H1 (cell line): ENCODE data around the gene KIAA1143. TPM values are rescaled to one million over a fixed set of nuclear protein-coding genes. Genes with fewer than 3 reads are reported as not detected.
A peak's percentile ranks its signal among the peaks of the same experiment; 100 is the strongest.

Experiments
- CTCF ChIA-PET: fragments of 300-600 bp; sonication (Branson Sonifier 250); formaldehyde crosslinking; loops from one replicate; lab custom pipeline; 2021; ENCODE audit not compliant: partially characterized antibody; lab: Charles Lee
- POLR2A ChIA-PET: fragments of 300-600 bp; sonication (Branson Sonifier 250); formaldehyde crosslinking; loops from one replicate; lab custom pipeline; 2021; ENCODE audit warnings: inconsistent platforms; ENCODE audit not compliant: partially characterized antibody; lab: Charles Lee
- DNase-seq, 2 experiments: peaks; one replicate each; pipeline versions ENCODE4 v3.0.0 to v3.0.0-alpha.2; 2010 to 2022; ENCODE audit warnings: low spot score in 2 of 2, low read depth in 1 of 2, mixed read lengths in 1 of 2
- FAIRE-seq: peaks from 2 replicates; lab custom pipeline; 2011; peaks lifted over from hg19 to GRCh38; lab: Jason Lieb, UNC
- H2AFZ ChIP-seq: 2 replicates; pipeline ENCODE4 v1.8.1; 2012; ENCODE audit warnings: low read length, inconsistent platforms
- H2AK5ac ChIP-seq: 2 replicates; pipeline ENCODE4 v1.6.1; 2013; ENCODE audit warnings: low read depth, low read length
- H2BK120ac ChIP-seq: replicated peaks from 2 replicates; pipeline ENCODE3; 2013; ENCODE audit warnings: low read depth, low read length, inconsistent platforms
- H2BK12ac ChIP-seq: 2 replicates; pipeline ENCODE4 v1.6.1; 2013; ENCODE audit warnings: low read depth, low read length
- H2BK15ac ChIP-seq: 2 replicates; pipeline ENCODE4 v1.6.1; 2013; ENCODE audit warnings: low read length
- H2BK20ac ChIP-seq: 2 replicates; pipeline ENCODE4 v1.6.1; 2013; ENCODE audit warnings: low read length
- H2BK5ac ChIP-seq: 2 replicates; pipeline ENCODE4 v1.6.1; 2013; ENCODE audit warnings: low read depth, low read length
- H3K14ac ChIP-seq: 2 replicates; pipeline ENCODE4 v1.6.1; 2013; ENCODE audit warnings: inconsistent platforms; ENCODE audit not compliant: insufficient read length
- H3K18ac ChIP-seq: 2 replicates; pipeline ENCODE4 v1.6.1; 2013; ENCODE audit warnings: low read length; ENCODE audit errors: extremely low read depth
- H3K23ac ChIP-seq: 2 replicates; pipeline ENCODE4 v1.6.1; 2013; ENCODE audit warnings: inconsistent platforms; ENCODE audit not compliant: insufficient read length
- H3K23me2 ChIP-seq: 2 replicates; pipeline ENCODE4 v1.6.1; 2013; ENCODE audit warnings: low read depth, low read length
- H3K27ac ChIP-seq: 2 replicates; pipeline ENCODE4 v1.6.1; 2011; ENCODE audit warnings: low read depth, low read length, inconsistent platforms
- H3K27me3 ChIP-seq, 4 experiments: replicated peaks in 1 of 4; 1 replicate in 1 of 4; 2 replicates in 3 of 4; pipeline versions ENCODE4 v1.6.1 to v1.8.1; 2011 to 2013; ENCODE audit warnings: low read length in 3 of 4, mild to moderate bottlenecking in 3 of 4, inconsistent platforms in 2 of 4, mixed read lengths in 2 of 4, moderate library complexity in 1 of 4; ENCODE audit not compliant: control insufficient read depth in 3 of 4, insufficient read depth in 3 of 4; ENCODE audit errors: extremely low read depth in 1 of 4
- H3K36me3 ChIP-seq, 4 experiments: 2 replicates each; pipeline versions ENCODE4 v1.6.1 to v1.8.1; 2011 to 2013; ENCODE audit warnings: mild to moderate bottlenecking in 4 of 4, low read length in 3 of 4, moderate library complexity in 2 of 4, control low read depth in 1 of 4, inconsistent platforms in 1 of 4; ENCODE audit not compliant: insufficient read depth in 4 of 4, control insufficient read depth in 2 of 4
- H3K4ac ChIP-seq: replicated peaks from 2 replicates; pipeline ENCODE3; 2013; ENCODE audit warnings: low read length, low read depth, mixed read lengths, inconsistent platforms; ENCODE audit not compliant: insufficient read length
- H3K4me1 ChIP-seq, 4 experiments: replicated peaks in 1 of 4; 1 replicate in 1 of 4; 2 replicates in 3 of 4; pipeline versions ENCODE4 v1.6.1 to v1.8.1; 2011 to 2013; ENCODE audit warnings: low read length in 3 of 4, inconsistent platforms in 2 of 4, mixed read lengths in 1 of 4; ENCODE audit not compliant: insufficient read depth in 4 of 4, control insufficient read depth in 3 of 4
- H3K4me2 ChIP-seq, 2 experiments: 2 replicates each; pipeline versions ENCODE4 v1.6.1 to v1.8.1; 2011 to 2013; ENCODE audit warnings: low read depth in 2 of 2, low read length in 2 of 2, control low read depth in 1 of 2, inconsistent platforms in 1 of 2, mild to moderate bottlenecking in 1 of 2; ENCODE audit not compliant: insufficient read depth in 1 of 2
- H3K4me3 ChIP-seq, 4 experiments: fragments of 200-600, 300-600 bp in 1 of 4; sonication (generic), shearing (Covaris generic), sonication (Bioruptor Twin) in 1 of 4; 2 replicates each; pipeline versions ENCODE4 v1.5.1 to v1.8.1; 2011 to 2016; ENCODE audit warnings: low read length in 4 of 4, low read depth in 3 of 4, control low read depth in 2 of 4, inconsistent platforms in 2 of 4, mild to moderate bottlenecking in 2 of 4, mixed read lengths in 1 of 4, moderate library complexity in 1 of 4; ENCODE audit not compliant: insufficient read depth in 2 of 4; ENCODE audit errors: extremely low read depth in 1 of 4
- H3K56ac ChIP-seq: replicated peaks from 2 replicates; pipeline ENCODE3; 2013; ENCODE audit warnings: low read depth, mild to moderate bottlenecking, mixed read lengths, low read length, inconsistent platforms; ENCODE audit not compliant: insufficient read length
- H3K79me1 ChIP-seq: 2 replicates; pipeline ENCODE4 v1.6.1; 2013; ENCODE audit warnings: low read depth, low read length, control low read depth
- H3K79me2 ChIP-seq, 2 experiments: 2 replicates each; pipeline versions ENCODE4 v1.6.1 to v1.8.1; 2012 to 2013; ENCODE audit warnings: low read length in 2 of 2, mild to moderate bottlenecking in 2 of 2, inconsistent platforms in 1 of 2; ENCODE audit not compliant: insufficient read depth in 2 of 2, control insufficient read depth in 1 of 2
- H3K9ac ChIP-seq, 4 experiments: replicated peaks in 1 of 4; 1 replicate in 1 of 4; 2 replicates in 3 of 4; pipeline versions ENCODE4 v1.6.1 to v1.8.1; 2011 to 2013; ENCODE audit warnings: low read depth in 3 of 4, low read length in 3 of 4, control low read depth in 2 of 4, mild to moderate bottlenecking in 2 of 4, moderate library complexity in 2 of 4, inconsistent platforms in 1 of 4; ENCODE audit errors: extremely low read depth in 1 of 4
- H3K9me3 ChIP-seq, 2 experiments: 2 replicates each; pipeline versions ENCODE4 v1.6.1 to v1.8.1; 2012 to 2013; ENCODE audit warnings: mild to moderate bottlenecking in 2 of 2, moderate library complexity in 2 of 2, control low read depth in 1 of 2, inconsistent platforms in 1 of 2, low read depth in 1 of 2, low read length in 1 of 2, mixed read lengths in 1 of 2; ENCODE audit not compliant: insufficient read depth in 2 of 2
- H4K20me1 ChIP-seq, 2 experiments: replicated peaks in 1 of 2; 2 replicates each; pipeline versions ENCODE3 to v1.8.1; 2011 to 2013; ENCODE audit warnings: inconsistent platforms in 2 of 2, low read length in 2 of 2, mild to moderate bottlenecking in 1 of 2; ENCODE audit not compliant: insufficient read depth in 2 of 2, control insufficient read depth in 1 of 2
- H4K5ac ChIP-seq: 2 replicates; pipeline ENCODE4 v1.6.1; 2013; ENCODE audit warnings: low read length, low read depth, mixed read lengths, inconsistent platforms; ENCODE audit not compliant: insufficient read length
- H4K8ac ChIP-seq: 2 replicates; pipeline ENCODE4 v1.8.0; 2013; ENCODE audit warnings: mild to moderate bottlenecking, moderate library complexity, low read length, inconsistent platforms; ENCODE audit not compliant: insufficient read depth; ENCODE audit errors: extremely low read depth
- H4K91ac ChIP-seq: replicated peaks from 2 replicates; pipeline ENCODE3; 2013; ENCODE audit warnings: low read length, mixed read lengths, inconsistent platforms; ENCODE audit not compliant: insufficient read length
- CBX5 ChIP-seq: fragments of 300-800, 300-1000 bp; sonication (generic); IDR thresholded peaks from 2 replicates; pipeline ENCODE4 v1.7.1; 2016; ENCODE audit warnings: antibody characterized with exemption, low read length, low read depth
- CEBPB ChIP-seq: IDR thresholded peaks from 2 replicates; pipeline ENCODE4 v1.6.1; 2012; ENCODE audit warnings: low read depth, low read length
- CHD2 ChIP-seq: IDR thresholded peaks from 2 replicates; pipeline ENCODE4 v1.6.1; 2012; ENCODE audit warnings: low read length, improper control_type of control experiment
- CREB1 ChIP-seq: IDR thresholded peaks from 2 replicates; pipeline ENCODE4 v1.6.1; 2012; ENCODE audit warnings: inconsistent platforms
- PHF8 ChIP-seq: fragments of 200-600 bp; sonication (generic); conservative IDR thresholded peaks from 2 replicates; pipeline ENCODE4 v1.7.1; 2012; ENCODE audit warnings: low read depth, mild to moderate bottlenecking, inconsistent platforms, low read length, moderate library complexity
- POLR2A ChIP-seq, 2 experiments: IDR thresholded peaks; 1 replicate in 1 of 2; 2 replicates in 1 of 2; pipeline ENCODE4 v1.6.1; 2011; ENCODE audit warnings: low read depth in 2 of 2, low read length in 2 of 2, mild to moderate bottlenecking in 2 of 2; ENCODE audit errors: control extremely low read depth in 1 of 2
- POU5F1 ChIP-seq: IDR thresholded peaks from 2 replicates; pipeline ENCODE4 v1.6.1; 2011; ENCODE audit warnings: low read depth, mild to moderate bottlenecking, low read length, moderate library complexity
- RFX5 ChIP-seq: IDR thresholded peaks from 2 replicates; pipeline ENCODE4 v1.6.1; 2011; ENCODE audit warnings: low read depth, low read length, improper control_type of control experiment, borderline replicate concordance
- SIN3A ChIP-seq, 2 experiments: IDR thresholded peaks in 1 of 2; conservative IDR thresholded peaks in 1 of 2; 2 replicates each; pipeline ENCODE4 v1.6.1; 2011 to 2012; ENCODE audit warnings: low read length in 2 of 2, improper control_type of control experiment in 1 of 2, low read depth in 1 of 2, mild to moderate bottlenecking in 1 of 2
- SUZ12 ChIP-seq: fragments of 200-600 bp; sonication (generic); IDR thresholded peaks from 2 replicates; pipeline ENCODE4 v1.6.1; 2012; ENCODE audit warnings: mild to moderate bottlenecking, inconsistent platforms, low read length, moderate library complexity, mixed read lengths
- TAF7 ChIP-seq: optimal IDR thresholded peaks from 2 replicates; pipeline ENCODE3; 2011; ENCODE audit warnings: low read depth, mild to moderate bottlenecking, inconsistent platforms, low read length, moderate library complexity, borderline replicate concordance
- WGBS, 2 experiments: shearing (Covaris generic) in 1 of 2; methylation state at CpG; one replicate each; pipeline versions ENCODE4 v1.1.6 to v1.1.7; 2013 to 2015; ENCODE audit warnings: low lambda C conversion rate in 2 of 2, mixed read lengths in 2 of 2, inconsistent platforms in 1 of 2, low coverage in 1 of 2, missing lambda C conversion rate in 1 of 2; ENCODE audit not compliant: insufficient replicate concordance in 2 of 2, insufficient coverage in 1 of 2, insufficient read length in 1 of 2; ENCODE audit errors: extremely low coverage in 1 of 2, missing lambda C conversion rate in 1 of 2; 5-methylcytosine and 5-hydroxymethylcytosine counted together
- polyA plus RNA-seq, 7 experiments: library from polyadenylated mRNA; depleted of rRNA in 3 of 7; stranded (reverse) in 5 of 7; unstranded in 2 of 7; fragments of >200 nt in 5 of 7; fragments of 200-250 nt in 2 of 7; gene quantifications; 1 replicate in 5 of 7; 2 replicates in 1 of 7; 4 replicates in 1 of 7; pipeline versions ENCODE4 v1.2.1 to v1.2.3, GENCODE V29; 2011 to 2013; ENCODE audit warnings: missing spikeins in 2 of 7, mixed read lengths in 2 of 7
- total RNA-seq: library from RNA; stranded (reverse); fragmentation: NEBNext Ultra II Directional; extraction: Animal tissue kit (Norgen Biotek cat#: 25700); gene quantifications from 2 replicates; pipeline ENCODE4 v1.2.1, GENCODE V29; 2021
- TF ChIP-seq, protein P1 (sequence below): IDR thresholded peaks from 2 replicates; pipeline ENCODE4 v1.6.1; 2011; ENCODE audit warnings: low read length, improper control_type of control experiment

KIAA1143 gene
- total and polyA plus RNA-seq, 2 of the 8 experiments (the other 6 are each of a cell fraction or from before 2014, with no cell fraction given): 16.2 to 67.2 TPM

GRCh38 chr3:44712455-44713075, 48.9 kb downstream of the KIAA1143 start, which contains the start of gene ZNF502:
TSS of gene ZNF502 (plus strand) at chr3:44712660. CDS start at chr3:44720262, 7,602 bp downstream.
- H3K27ac ChIP-seq: peak within 1 kb of the TSS; percentile 73
- H3K4me3 ChIP-seq: peak within 1 kb of the TSS; percentile 67 to 98 (median 85)
- H3K4me2 ChIP-seq: peak within 1 kb of the TSS; percentile 67 to 81
- H2BK20ac ChIP-seq: no peak within 1 kb of the TSS
- H2AK5ac ChIP-seq: no peak within 1 kb of the TSS
- FAIRE-seq: peak; percentile 32
- no peak within 1 kb of the TSS for H3K18ac ChIP-seq
- peak in 1 of 2 experiments; percentile 74 for DNase-seq
- H3K4ac ChIP-seq: no peak within 1 kb of the TSS
- H3K79me1 ChIP-seq: peaks cover 2% of the 10 kb centered on the region; the same call in 1 of the 2 replicates
- H4K8ac ChIP-seq: peak within 1 kb of the TSS; percentile 87; the same call in 1 of the 2 replicates
- H4K5ac ChIP-seq: peak within 1 kb of the TSS; percentile 49
- CTCF ChIA-PET: interaction anchor here (0.9 to 1.2 kb wide), 2 partner anchors 17 to 134 kb away, joined by 3 to 5 read pairs; partner anchors contain the start of gene ZNF501
- no peak within 1 kb of the TSS for H3K23ac ChIP-seq
- POLR2A ChIA-PET: interaction anchor here (0.6 to 4.9 kb wide), 7 partner anchors 10 to 115 kb away, joined by 3 to 44 read pairs (median 3); partner anchors contain the start of genes ZNF35 and ZNF501
- H4K91ac ChIP-seq: no peak within 1 kb of the TSS
- no peak within 1 kb of the TSS for H3K56ac ChIP-seq
- no peaks in the 10 kb centered on the region for H4K20me1 ChIP-seq
- H3K9me3 ChIP-seq: peaks cover 43 to 54% of the 10 kb centered on the region in 2 experiments
- H3K9ac ChIP-seq: peak within 1 kb of the TSS in 3 of 4 experiments; percentile 70 to 78 (median 77); a peak in 6 of 7 replicates
- H2BK12ac ChIP-seq: no peak within 1 kb of the TSS
- 22% methylated on average over 23 of the region's 36 CpGs; no CpG with 5 or more reads in 1 of the 2 experiments for WGBS, 2 experiments
- no peak within 1 kb of the TSS for H2BK120ac ChIP-seq
- H3K27me3 ChIP-seq: no peaks in the 10 kb centered on the region
- peaks cover 0 to 21% (median 1%) of the 10 kb centered on the region in 4 experiments; a peak in 3 of 8 replicates for H3K36me3 ChIP-seq
- no peaks in the 10 kb centered on the region for H3K4me1 ChIP-seq
- H3K23me2 ChIP-seq: no peaks in the 10 kb centered on the region
- no peak within 1 kb of the TSS for H3K14ac ChIP-seq
- peak within 1 kb of the TSS; percentile 100 for H2AFZ ChIP-seq
- no peak within 1 kb of the TSS for H2BK15ac ChIP-seq
- no peaks in the 10 kb centered on the region; a peak in 2 of 4 replicates for H3K79me2 ChIP-seq
- no peak within 1 kb of the TSS for H2BK5ac ChIP-seq
- TF ChIP-seq SIN3A (conservative IDR thresholded peaks at IDR 0.05 in 1 of 2, IDR thresholded peaks at IDR 0.05 in 1 of 2; ENCODE audit: low read depth in 1 of 2, low read length in 2 of 2) (peak; percentile 25 to 57; a peak in 1 of 4 replicates), PHF8 (peak; percentile 90), CHD2 (0 out of 2 replicates have a peak, but pooled peaks have one; percentile 12), POU5F1 (no peak), CREB1 (peak; percentile 98), RFX5 (no peak), SUZ12 (no peak), CBX5 (no peak), CEBPB (no peak), TAF7 (peak; percentile 78), POLR2A (IDR thresholded peaks at IDR 0.05; ENCODE audit: control extremely low read depth in 1 of 2, low read depth in 2 of 2, low read length in 2 of 2) (peak; percentile 54 to 92)
- TF ChIP-seq, protein P1, sequence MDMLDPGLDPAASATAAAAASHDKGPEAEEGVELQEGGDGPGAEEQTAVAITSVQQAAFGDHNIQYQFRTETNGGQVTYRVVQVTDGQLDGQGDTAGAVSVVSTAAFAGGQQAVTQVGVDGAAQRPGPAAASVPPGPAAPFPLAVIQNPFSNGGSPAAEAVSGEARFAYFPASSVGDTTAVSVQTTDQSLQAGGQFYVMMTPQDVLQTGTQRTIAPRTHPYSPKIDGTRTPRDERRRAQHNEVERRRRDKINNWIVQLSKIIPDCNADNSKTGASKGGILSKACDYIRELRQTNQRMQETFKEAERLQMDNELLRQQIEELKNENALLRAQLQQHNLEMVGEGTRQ: no peak
